K562 (cell line): ENCODE measurements around the gene TBPL2. TPM values are rescaled to one million over a fixed set of nuclear protein-coding genes. Genes with fewer than 3 reads are reported as not detected.

Experiments used
- ATAC-seq: fragments of 200-7000 bp; cut with Tn5 transposase; 3 replicates; pipeline ENCODE4 v1.9.1; 2020; ENCODE audit warnings: moderate library complexity
- BruUV-seq: library from RNA; stranded (reverse); fragments of 400-500 nt; replicated peaks from 2 replicates; lab custom pipeline; 2021; lab: Mats Ljungman, UMichigan
- CTCF ChIA-PET: fragments of 300-600 bp; formaldehyde crosslinking; extraction: SDS; loops from one replicate; lab custom pipeline; 2021; ENCODE audit warnings: low intra/inter-chr PET ratio; lab: Yijun Ruan, JAX
- POLR2A ChIA-PET: fragments of 300-600, 350-650 bp; sonication (Branson Sonifier 250); formaldehyde crosslinking; extraction: SDS; loops from one replicate; lab custom pipeline; 2021; ENCODE audit warnings: antibody characterized with exemption, inconsistent platforms; lab: Yijun Ruan, JAX
- DNase-seq, 4 experiments: peaks; one replicate each; pipeline versions ENCODE4 v3.0.0 to v3.0.0-alpha.2; 2011 to 2018; ENCODE audit warnings: low spot score in 3 of 4, mixed read lengths in 3 of 4; ENCODE audit errors: extremely low read depth in 1 of 4
- FAIRE-seq: peaks from 2 replicates; lab custom pipeline; 2011; peaks lifted over from hg19 to GRCh38; lab: Jason Lieb, UNC
- H2AFZ ChIP-seq: 2 replicates; pipeline ENCODE4 v1.6.0; 2011; ENCODE audit warnings: low read depth, low read length, control low read depth, inconsistent platforms
- H3K27ac ChIP-seq: fragments of 200-600 bp; 3 replicates; pipeline ENCODE4 v1.8.0; 2011; ENCODE audit warnings: low read depth, mild to moderate bottlenecking, control low read depth, inconsistent platforms, low read length, moderate library complexity, mixed read lengths; ENCODE audit errors: extremely low read depth
- H3K27me3 ChIP-seq, 2 experiments: fragments of 300-600 bp in 1 of 2; 2 replicates in 1 of 2; 3 replicates in 1 of 2; pipeline versions ENCODE4 v1.6.0 to v1.8.0; 2011; ENCODE audit warnings: inconsistent platforms in 2 of 2, low read length in 2 of 2, mild to moderate bottlenecking in 1 of 2, mixed read lengths in 1 of 2, moderate library complexity in 1 of 2; ENCODE audit not compliant: control insufficient read depth in 2 of 2, insufficient read depth in 2 of 2
- H3K36me3 ChIP-seq: fragments of 300-600 bp; 3 replicates; pipeline ENCODE4 v1.8.0; 2011; ENCODE audit warnings: mild to moderate bottlenecking, low read length, inconsistent platforms; ENCODE audit not compliant: control insufficient read depth, insufficient read depth
- H3K4me1 ChIP-seq, 2 experiments: fragments of 200-600 bp in 1 of 2; replicated peaks in 1 of 2; 2 replicates in 1 of 2; 3 replicates in 1 of 2; pipeline versions ENCODE4 v1.5.1 to v1.8.0; 2011; ENCODE audit warnings: inconsistent platforms in 2 of 2, low read length in 2 of 2, mild to moderate bottlenecking in 1 of 2, mixed read lengths in 1 of 2, moderate library complexity in 1 of 2; ENCODE audit not compliant: control insufficient read depth in 2 of 2, insufficient read depth in 2 of 2
- H3K4me2 ChIP-seq: 2 replicates; pipeline ENCODE4 v1.6.1; 2011; ENCODE audit warnings: low read length, control low read depth, inconsistent platforms, mixed read lengths; ENCODE audit not compliant: insufficient read depth
- H3K4me3 ChIP-seq: fragments of 200-600 bp; sonication (generic), shearing (Covaris generic); 2 replicates; pipeline ENCODE4 v1.5.1; 2016; ENCODE audit warnings: control low read depth, inconsistent platforms
- H3K79me2 ChIP-seq: fragments of 200-600 bp; 3 replicates; pipeline ENCODE4 v1.8.0; 2011; ENCODE audit warnings: low read length, inconsistent platforms; ENCODE audit not compliant: control insufficient read depth, insufficient read depth
- H3K9ac ChIP-seq, 2 experiments: 2 replicates each; pipeline versions ENCODE4 v1.6.0 to v1.6.1; 2011; ENCODE audit warnings: low read depth in 2 of 2, low read length in 2 of 2, control low read depth in 1 of 2, inconsistent platforms in 1 of 2, mild to moderate bottlenecking in 1 of 2, mixed read lengths in 1 of 2; ENCODE audit not compliant: insufficient read depth in 1 of 2
- H3K9me1 ChIP-seq: one replicate; pipeline ENCODE4 v1.6.0; 2011; ENCODE audit warnings: inconsistent platforms, mild to moderate bottlenecking, low read length, moderate library complexity; ENCODE audit not compliant: control insufficient read depth, insufficient read depth
- H3K9me3 ChIP-seq: replicated peaks from 2 replicates; pipeline ENCODE4 v1.5.1; 2011; ENCODE audit warnings: low read depth, low read length, inconsistent platforms; ENCODE audit not compliant: control insufficient read depth, insufficient read depth
- H4K20me1 ChIP-seq: replicated peaks from 2 replicates; pipeline ENCODE4 v1.6.1; 2011; ENCODE audit warnings: low read length, inconsistent platforms, mixed read lengths; ENCODE audit not compliant: control insufficient read depth, insufficient read depth
- CBFA2T2 ChIP-seq: fragments of 450-650 bp; conservative IDR thresholded peaks from 2 replicates; pipeline ENCODE4 v1.6.1; 2017; ENCODE audit warnings: mild to moderate bottlenecking
- CEBPB ChIP-seq: fragments of 450-650 bp; IDR thresholded peaks from 2 replicates; pipeline ENCODE4 v1.6.1; 2016; ENCODE audit warnings: missing genetic modification characterization, missing compliant biosample characterization
- CHD1 ChIP-seq: fragments of 200-600 bp; sonication (generic); IDR thresholded peaks from one replicate; pipeline ENCODE4 v1.6.1; 2012; ENCODE audit warnings: mild to moderate bottlenecking, moderate library complexity, low read length, inconsistent platforms
- FOXJ3 ChIP-seq: sonication (generic); formaldehyde crosslinking; IDR thresholded peaks from 2 replicates; pipeline ENCODE4 v1.4.0; 2020; ENCODE audit warnings: mild to moderate bottlenecking, missing genetic modification reagents
- JUNB ChIP-seq: fragments of 450-650 bp; formaldehyde crosslinking; conservative IDR thresholded peaks from 2 replicates; pipeline ENCODE4 v1.4.0; 2020; ENCODE audit warnings: mild to moderate bottlenecking
- KAT7 ChIP-seq: sonication (generic); formaldehyde crosslinking; IDR thresholded peaks from 2 replicates; pipeline ENCODE4 v1.8.0; 2022; ENCODE audit warnings: missing genetic modification reagents, mild to moderate bottlenecking, borderline replicate concordance
- MXD1 ChIP-seq: fragments of 250-450 bp; sonication (Bioruptor Pico); IDR thresholded peaks from 2 replicates; pipeline ENCODE4 v1.8.0; 2021; ENCODE audit warnings: borderline replicate concordance, mild to moderate bottlenecking, moderate library complexity; ENCODE audit not compliant: poor library complexity, severe bottlenecking
- NR2C1 ChIP-seq, 2 experiments: fragments of 450-650 bp; IDR thresholded peaks; 2 replicates each; pipeline ENCODE4 v1.6.1; 2017; ENCODE audit warnings: mild to moderate bottlenecking in 2 of 2, antibody characterized with exemption in 1 of 2, inconsistent platforms in 1 of 2, missing compliant biosample characterization in 1 of 2, missing genetic modification characterization in 1 of 2
- REST ChIP-seq, 2 experiments: fragments of 450-650 bp; formaldehyde crosslinking in 1 of 2; IDR thresholded peaks; 2 replicates each; pipeline versions ENCODE4 v1.4.0 to v1.6.1; 2014 to 2020; ENCODE audit warnings: mild to moderate bottlenecking in 2 of 2, borderline replicate concordance in 1 of 2, low read depth in 1 of 2
- ZEB2 ChIP-seq: fragments of 450-650 bp; IDR thresholded peaks from 2 replicates; pipeline ENCODE4 v1.6.1; 2016
- ZNF584 ChIP-seq: fragments of 200-800 bp; sonication (Bioruptor generic); IDR thresholded peaks from 2 replicates; pipeline ENCODE4 v1.6.1; 2016; ENCODE audit warnings: low read depth, mild to moderate bottlenecking, missing genetic modification characterization, missing compliant biosample characterization
- WGBS: fragments of 100-300 bp; shearing (Covaris generic); methylation state at CpG from one replicate; pipeline ENCODE4 v1.1.6; 2016; ENCODE audit warnings: low coverage, mixed read lengths; ENCODE audit not compliant: insufficient coverage; ENCODE audit errors: missing lambda C conversion rate; 5-methylcytosine and 5-hydroxymethylcytosine counted together
- in situ Hi-C: fragments of 300-500 bp; cut with MboI; formaldehyde crosslinking; loops from 4 replicates; pipeline ENCODE4 v1.15.0; 2018; ENCODE audit warnings: inconsistent platforms, mixed read lengths
- intact Hi-C: fragments of 100-400 bp; cut with micrococcal nuclease; formaldehyde crosslinking; loops from 2 replicates; pipeline ENCODE4 v1.14.2; 2022
- polyA plus RNA-seq, 8 experiments: library from polyadenylated mRNA; depleted of rRNA in 4 of 8; stranded (reverse) in 5 of 8; unstranded in 3 of 8; fragments of >200 nt; fragmentation: Nextera tagmentation in 2 of 8; fragmentation: Illumina TruSeq in 1 of 8; extraction: Ambion mirVana in 2 of 8; extraction: Trizol in 1 of 8; gene quantifications; 2 replicates each; pipeline versions ENCODE4 v1.2.1 to v1.2.3, GENCODE V29; 2011 to 2014; ENCODE audit warnings: inconsistent platforms in 1 of 8, missing spikeins in 1 of 8
- total RNA-seq, 7 experiments: library from RNA; depleted of rRNA in 6 of 7; stranded (reverse); fragments of >200 nt in 6 of 7; fragmentation: Illumina TruSeq in 2 of 7; extraction: Trizol in 2 of 7; gene quantifications; 2 replicates each; pipeline versions ENCODE4 v1.2.1 to v1.2.3, GENCODE V29; 2011 to 2021; ENCODE audit warnings: low replicate concordance in 1 of 7

Gene TBPL2
- total and polyA plus RNA-seq, 9 of the 15 experiments (the other 6 are each of a cell fraction or from before 2014, with no cell fraction given): not detected

- in situ Hi-C loops: loop anchor here (10.0 kb wide), 1 partner anchor 1026 kb away; no protein-coding TSS in a partner anchor
- ATAC-seq: no peak
- no peak overlapping the region for H3K27ac ChIP-seq
- ChIA-PET CTCF (no interaction called here), POLR2A (no interaction called here)
- no peak overlapping the region for H2AFZ ChIP-seq
- no peak overlapping the region for H3K4me3 ChIP-seq
- no peaks in the 10 kb centered on the region for H3K9me1 ChIP-seq
- no peak for DNase-seq
- intact Hi-C loops: loop anchor here (10.0 kb wide), 2 partner anchors 246 to 276 kb away; no protein-coding TSS in a partner anchor
- no TSS peak for BruUV-seq
- no peak overlapping the region for H3K9ac ChIP-seq
- no peaks in the 10 kb centered on the region for H4K20me1 ChIP-seq
- H3K36me3 ChIP-seq: no peaks in the 10 kb centered on the region
- H3K27me3 ChIP-seq: no peaks in the 10 kb centered on the region; a peak in 1 of 5 replicates
- peaks cover 0 to 3% of the 10 kb centered on the region in 2 experiments; a peak in 1 of 5 replicates for H3K4me1 ChIP-seq
- TF ChIP-seq ZEB2 (no peak), ZNF584 (CRISPR knock-in tag) (no peak), REST (IDR thresholded peaks at IDR 0.05; ENCODE audit: borderline replicate concordance) (no peak), REST (CRISPR knock-in tag; IDR thresholded peaks at IDR 0.05; ENCODE audit: low read depth) (no peak), FOXJ3 (CRISPR knock-in tag) (no peak), CBFA2T2 (no peak), MXD1 (no peak), KAT7 (CRISPR knock-in tag) (no peak), CEBPB (tag) (no peak), JUNB (CRISPR knock-in tag) (no peak), NR2C1 (IDR thresholded peaks at IDR 0.05) (no peak), NR2C1 (tag; IDR thresholded peaks at IDR 0.05) (no peak), CHD1 (no peak)
- FAIRE-seq: no peak
- no peaks in the 10 kb centered on the region for H3K79me2 ChIP-seq
- no peak overlapping the region for H3K4me2 ChIP-seq
- 68% methylated on average over 3 of the region's 3 CpGs for WGBS
- H3K9me3 ChIP-seq: no peaks in the 10 kb centered on the region
These were observed 8.7 kb upstream of the TBPL2 start for GRCh38 chr14:55449116-55449515.
